MCF 10A (cell line): ENCODE measurements around the gene TACR1. TPM values are rescaled to one million over a fixed set of nuclear protein-coding genes. Genes with fewer than 3 reads are reported as not detected.

ENCODE experiments used
- BruUV-seq: library from RNA; stranded (reverse); fragments of 400-500 nt; replicated peaks from 2 replicates; lab custom pipeline; 2021; lab: Mats Ljungman, UMichigan
- CTCF ChIA-PET: fragments of 300-600 bp; sonication (Branson Sonifier 250); formaldehyde crosslinking; extraction: SDS; loops from one replicate; lab custom pipeline; 2021; ENCODE audit warnings: antibody characterized with exemption, inconsistent platforms; lab: Yijun Ruan, JAX
- POLR2A ChIA-PET: fragments of 300-600, 350-650 bp; sonication (Branson Sonifier 250); formaldehyde crosslinking; extraction: SDS; loops from one replicate; lab custom pipeline; 2020; ENCODE audit warnings: antibody characterized with exemption, inconsistent platforms; lab: Yijun Ruan, JAX
- DNase-seq: peaks from one replicate; pipeline ENCODE4 v3.0.0-alpha.2; 2018; ENCODE audit not compliant: unreplicated experiment
- H3K27ac Mint-ChIP-seq: one replicate; pipeline ENCODE4 v1.8.0; 2022; ENCODE audit warnings: mild to moderate bottlenecking, low read depth, mixed read lengths; ENCODE audit not compliant: unreplicated experiment
- H3K27me3 Mint-ChIP-seq: one replicate; pipeline ENCODE4 v1.8.0; 2022; ENCODE audit warnings: mixed read lengths; ENCODE audit not compliant: insufficient read depth, unreplicated experiment
- H3K36me3 Mint-ChIP-seq: one replicate; pipeline ENCODE4 v1.8.0; 2022; ENCODE audit warnings: mild to moderate bottlenecking, moderate library complexity, mixed read lengths; ENCODE audit not compliant: insufficient read depth, unreplicated experiment
- H3K4me1 Mint-ChIP-seq: one replicate; pipeline ENCODE4 v1.8.0; 2022; ENCODE audit warnings: mixed read lengths; ENCODE audit not compliant: insufficient read depth, unreplicated experiment
- H3K4me3 Mint-ChIP-seq: one replicate; pipeline ENCODE4 v1.8.0; 2022; ENCODE audit warnings: mild to moderate bottlenecking, moderate library complexity, mixed read lengths; ENCODE audit not compliant: unreplicated experiment
- H3K9me3 Mint-ChIP-seq: one replicate; pipeline ENCODE4 v1.8.0; 2022; ENCODE audit warnings: mixed read lengths; ENCODE audit not compliant: unreplicated experiment
- intact Hi-C: fragments of 100-400 bp; cut with micrococcal nuclease; formaldehyde crosslinking; loops from 2 replicates; pipeline ENCODE4 v1.14.1; 2022
- total RNA-seq: library from RNA; stranded (reverse); gene quantifications from 2 replicates; pipeline ENCODE4 v1.2.3, GENCODE V29; 2022
- TF ChIP-seq, protein P1 (sequence below): fragments of 200-600 bp; IDR thresholded peaks from one replicate; pipeline ENCODE4 v1.8.0; 2022; ENCODE audit warnings: antibody characterized with exemption, mild to moderate bottlenecking; ENCODE audit not compliant: unreplicated experiment

TACR1 gene
- total RNA-seq, 1 experiment from 2014 or later = not detected

DNA sequence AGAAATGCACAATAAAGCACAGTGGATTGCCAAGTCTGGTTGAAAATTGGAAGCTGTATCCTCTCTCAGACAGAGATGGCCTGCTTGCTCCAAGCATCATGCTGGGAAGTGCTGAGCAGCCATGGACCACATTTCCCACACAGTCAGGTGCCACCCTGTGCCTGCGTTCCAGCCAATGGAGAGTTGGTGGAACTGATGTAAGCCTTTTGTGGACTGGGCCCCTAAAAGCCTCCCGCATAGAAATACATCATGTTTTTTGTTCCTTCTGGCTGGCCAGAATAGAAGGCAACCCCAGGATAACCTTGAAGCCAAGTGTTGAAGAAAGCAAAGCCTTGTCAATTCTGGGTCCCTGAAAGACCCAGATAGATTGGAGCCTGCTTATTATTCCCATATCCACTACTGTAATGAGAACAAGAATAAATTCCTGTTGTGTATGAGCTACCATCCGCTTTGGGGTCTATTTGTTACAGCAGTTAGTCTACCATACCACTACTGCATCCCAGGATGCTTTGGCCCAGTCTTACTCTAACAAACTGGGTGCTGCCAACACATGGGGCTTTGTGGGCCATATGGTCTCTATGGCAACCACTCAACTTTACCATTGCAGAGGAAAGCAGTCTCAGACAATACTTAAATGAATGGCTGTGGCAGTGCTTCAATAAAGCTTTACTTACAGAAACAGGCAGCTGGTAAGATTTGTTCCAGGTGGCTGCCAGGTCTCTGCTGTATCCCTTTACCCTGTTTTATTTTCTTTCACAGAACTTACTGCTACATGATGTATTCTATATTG lies 175.5 kb downstream of the TACR1 start:
- TF ChIP-seq, protein P1, sequence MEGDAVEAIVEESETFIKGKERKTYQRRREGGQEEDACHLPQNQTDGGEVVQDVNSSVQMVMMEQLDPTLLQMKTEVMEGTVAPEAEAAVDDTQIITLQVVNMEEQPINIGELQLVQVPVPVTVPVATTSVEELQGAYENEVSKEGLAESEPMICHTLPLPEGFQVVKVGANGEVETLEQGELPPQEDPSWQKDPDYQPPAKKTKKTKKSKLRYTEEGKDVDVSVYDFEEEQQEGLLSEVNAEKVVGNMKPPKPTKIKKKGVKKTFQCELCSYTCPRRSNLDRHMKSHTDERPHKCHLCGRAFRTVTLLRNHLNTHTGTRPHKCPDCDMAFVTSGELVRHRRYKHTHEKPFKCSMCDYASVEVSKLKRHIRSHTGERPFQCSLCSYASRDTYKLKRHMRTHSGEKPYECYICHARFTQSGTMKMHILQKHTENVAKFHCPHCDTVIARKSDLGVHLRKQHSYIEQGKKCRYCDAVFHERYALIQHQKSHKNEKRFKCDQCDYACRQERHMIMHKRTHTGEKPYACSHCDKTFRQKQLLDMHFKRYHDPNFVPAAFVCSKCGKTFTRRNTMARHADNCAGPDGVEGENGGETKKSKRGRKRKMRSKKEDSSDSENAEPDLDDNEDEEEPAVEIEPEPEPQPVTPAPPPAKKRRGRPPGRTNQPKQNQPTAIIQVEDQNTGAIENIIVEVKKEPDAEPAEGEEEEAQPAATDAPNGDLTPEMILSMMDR = no peak
- no peaks in the 10 kb centered on the region for H3K27me3 Mint-ChIP-seq
- no peaks in the 10 kb centered on the region for H3K36me3 Mint-ChIP-seq
- POLR2A ChIA-PET = interaction anchor here (0.7 kb wide), 1 partner anchor 202 kb away, joined by 3 read pairs; no protein-coding TSS in a partner anchor
- no peak overlapping the region for H3K27ac Mint-ChIP-seq
- H3K9me3 Mint-ChIP-seq = no peaks in the 10 kb centered on the region
- no peak overlapping the region for H3K4me3 Mint-ChIP-seq
- intact Hi-C loops = no loop called here
- DNase-seq = no peak
- CTCF ChIA-PET = no interaction called here
- BruUV-seq = no TSS peak
- no peaks in the 10 kb centered on the region for H3K4me1 Mint-ChIP-seq

DNA sequence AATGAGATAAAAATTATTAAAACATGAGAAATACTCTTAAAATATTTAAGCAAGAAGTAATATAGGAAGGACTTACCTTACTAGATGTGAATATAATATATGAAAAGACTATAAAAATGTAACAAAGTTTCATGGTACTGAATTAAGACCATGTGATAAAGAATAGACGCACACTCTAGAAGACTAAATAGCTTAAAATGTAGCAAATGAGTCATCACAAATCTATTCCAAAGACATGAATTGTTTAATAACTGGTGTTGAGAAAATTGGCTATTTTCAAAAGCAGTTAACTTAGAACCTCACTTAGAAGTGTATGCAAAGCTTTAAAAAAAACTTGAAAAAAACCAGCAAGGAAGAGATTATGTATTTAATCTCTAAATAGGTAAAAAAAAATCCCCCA lies 176.8 kb downstream of the TACR1 start:
- POLR2A ChIA-PET = no interaction called here

DNA sequence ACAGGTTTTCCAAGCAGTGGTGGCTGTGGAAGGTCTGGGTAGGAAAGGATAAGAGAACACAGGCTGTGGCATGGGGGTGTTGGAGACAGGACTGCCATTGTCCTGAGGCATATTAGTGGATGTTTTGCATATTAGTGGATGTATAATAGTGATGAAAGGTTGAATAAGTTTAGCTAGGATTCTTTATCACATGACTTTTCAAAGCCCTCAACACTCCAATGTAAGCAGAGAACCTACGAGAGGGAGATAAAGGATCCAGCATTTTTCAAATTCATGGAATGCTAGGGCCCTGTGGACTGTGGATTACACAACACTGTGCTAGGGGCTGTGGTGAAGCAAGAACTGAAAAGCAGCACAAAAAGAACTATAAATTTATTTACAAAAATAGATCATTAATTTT lies 177.6 kb downstream of the TACR1 start:
- H3K27me3 Mint-ChIP-seq = no peaks in the 10 kb centered on the region
- no peaks in the 10 kb centered on the region for H3K36me3 Mint-ChIP-seq
- no TSS peak for BruUV-seq
- no peaks in the 10 kb centered on the region for H3K9me3 Mint-ChIP-seq
- POLR2A ChIA-PET = no interaction called here
- no peak overlapping the region for H3K4me3 Mint-ChIP-seq
- peak; percentile 17 for DNase-seq
- CTCF ChIA-PET = interaction anchor here (1.7 kb wide), 1 partner anchor 9 kb away, joined by 4 read pairs; no protein-coding TSS in a partner anchor
- no peaks in the 10 kb centered on the region for H3K4me1 Mint-ChIP-seq
- TF ChIP-seq, protein P1 = no peak
- H3K27ac Mint-ChIP-seq = no peak overlapping the region
- intact Hi-C loops = no loop called here

More for the DNA sequence above, 176.8 kb downstream of the TACR1 start:
- Mint-ChIP-seq H3K27ac (no peak overlapping the region), H3K36me3 (no peaks in the 10 kb centered on the region), H3K4me1 (no peaks in the 10 kb centered on the region), H3K27me3 (no peaks in the 10 kb centered on the region), H3K9me3 (no peaks in the 10 kb centered on the region), H3K4me3 (no peak overlapping the region)
- no TSS peak for BruUV-seq
- intact Hi-C loops = no loop called here
- TF ChIP-seq, protein P1 = no peak
- no peak for DNase-seq
- CTCF ChIA-PET = interaction anchor here (1.7 kb wide), 1 partner anchor 8 kb away, joined by 4 read pairs; no protein-coding TSS in a partner anchor

DNA sequence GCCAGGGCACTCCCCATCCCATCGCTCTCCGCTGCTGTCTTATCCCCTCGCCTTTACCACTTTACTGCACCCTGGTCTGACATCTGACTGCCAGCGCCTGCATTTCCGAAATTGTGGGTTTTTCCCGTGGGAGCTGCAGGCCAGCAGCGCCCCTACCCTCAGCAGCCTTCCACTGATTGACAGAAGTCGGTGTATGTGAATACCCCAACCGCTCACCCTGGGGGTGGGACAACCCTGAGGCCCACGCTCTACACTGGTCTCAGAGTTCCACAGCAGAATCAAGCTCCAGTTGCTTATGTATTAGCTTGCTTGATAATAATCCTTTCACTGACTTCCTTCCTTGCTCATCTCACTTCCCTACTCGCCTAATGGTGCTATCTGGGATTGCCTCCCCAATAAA lies 178.8 kb downstream of the TACR1 start:
- no peak for DNase-seq
- BruUV-seq = no TSS peak
- Mint-ChIP-seq H3K27ac (no peak overlapping the region), H3K27me3 (no peaks in the 10 kb centered on the region), H3K9me3 (peaks cover 2% of the 10 kb centered on the region), H3K36me3 (no peaks in the 10 kb centered on the region), H3K4me1 (no peaks in the 10 kb centered on the region), H3K4me3 (no peak overlapping the region)
- intact Hi-C loops = no loop called here
- POLR2A ChIA-PET = no interaction called here
- TF ChIP-seq, protein P1 = no peak
- CTCF ChIA-PET = interaction anchor here (0.6 kb wide), 3 partner anchors 44 to 374 kb away, joined by 3 to 6 read pairs (median 3); no protein-coding TSS in a partner anchor
